ENCODE measurements around the gene GSC2.

GSC2 gene

GRCh38 chr22:19133561-19133960 lies 16.5 kb downstream of the GSC2 start:
- Histone ChIP-seq H3K9me3 (ENCODE audit: low read depth, low read length) (no peaks in the 10 kb centered on the region), H3K4me3 (no peak overlapping the region), H3K27ac (no peak overlapping the region), H3K36me3 (ENCODE audit: insufficient read depth, low read length) (peaks cover 25% of the 10 kb centered on the region; the same call in 1 of the 2 replicates), H3K9ac (ENCODE audit: insufficient read length) (no peak overlapping the region)
- TF ChIP-seq FOXP2 (optimal IDR thresholded peaks at IDR 0.05; ENCODE audit: control extremely low read depth, extremely low read length, insufficient read depth): no peak
- no peak for TF ChIP-seq EZH2 (IDR thresholded peaks at IDR 0.05)
- no peak for TF ChIP-seq POLR2AphosphoS5 (IDR thresholded peaks at IDR 0.05; ENCODE audit: borderline replicate concordance, low read depth, low read length)
- DNase-seq (ENCODE audit: low read depth, low spot score): no peak

GRCh38 chr22:19132693-19133400 lies 17.2 kb downstream of the GSC2 start:
- H3K36me3 ChIP-seq (ENCODE audit: insufficient read depth, low read length): peaks cover 23% of the 10 kb centered on the region; the same call in 1 of the 2 replicates
- no peaks in the 10 kb centered on the region for H3K9me3 ChIP-seq (ENCODE audit: low read depth, low read length)
- no peak overlapping the region for H3K4me3 ChIP-seq
- TF ChIP-seq POLR2AphosphoS5 (IDR thresholded peaks at IDR 0.05; ENCODE audit: borderline replicate concordance, low read depth, low read length) (no peak), FOXP2 (optimal IDR thresholded peaks at IDR 0.05; ENCODE audit: control extremely low read depth, extremely low read length, insufficient read depth) (no peak), EZH2 (IDR thresholded peaks at IDR 0.05) (no peak)
- DNase-seq (ENCODE audit: low read depth, low spot score): no peak
- H3K27ac ChIP-seq: no peak overlapping the region
- no peak overlapping the region for H3K9ac ChIP-seq (ENCODE audit: insufficient read length)

GRCh38 chr22:19132153-19132552 lies 17.9 kb downstream of the GSC2 start:
- DNase-seq (ENCODE audit: low read depth, low spot score): no peak
- no peak overlapping the region for H3K27ac ChIP-seq
- TF ChIP-seq FOXP2 (optimal IDR thresholded peaks at IDR 0.05; ENCODE audit: control extremely low read depth, extremely low read length, insufficient read depth) (no peak), EZH2 (IDR thresholded peaks at IDR 0.05) (no peak), POLR2AphosphoS5 (IDR thresholded peaks at IDR 0.05; ENCODE audit: borderline replicate concordance, low read depth, low read length) (no peak)
- H3K9me3 ChIP-seq (ENCODE audit: low read depth, low read length): no peaks in the 10 kb centered on the region
- H3K9ac ChIP-seq (ENCODE audit: insufficient read length): no peak overlapping the region
- H3K36me3 ChIP-seq (ENCODE audit: insufficient read depth, low read length): peaks cover 16% of the 10 kb centered on the region; the same call in 1 of the 2 replicates
- no peak overlapping the region for H3K4me3 ChIP-seq

- H3K9me3 ChIP-seq (ENCODE audit: low read depth, low read length): no peaks in the 10 kb centered on the region
- no peak for DNase-seq (ENCODE audit: low read depth, low spot score)
These were observed 18.4 kb downstream of the GSC2 start for GRCh38 chr22:19131685-19132015.

GRCh38 chr22:19130959-19131684 lies 19.0 kb downstream of the GSC2 start, which contains the start of gene TSSK2:
Gene TSSK2 (plus strand): TSS chr22:19131308. CDS start chr22:19131400, 92 bp downstream.
- TF ChIP-seq POLR2AphosphoS5 (IDR thresholded peaks at IDR 0.05; ENCODE audit: borderline replicate concordance, low read depth, low read length): no peak
- no peak for TF ChIP-seq EZH2 (IDR thresholded peaks at IDR 0.05)
- no peak for TF ChIP-seq FOXP2 (optimal IDR thresholded peaks at IDR 0.05; ENCODE audit: control extremely low read depth, extremely low read length, insufficient read depth)
- Histone ChIP-seq H3K9me3 (ENCODE audit: low read depth, low read length) (no peaks in the 10 kb centered on the region), H3K36me3 (ENCODE audit: insufficient read depth, low read length) (peaks cover 8% of the 10 kb centered on the region; the same call in 1 of the 2 replicates), H3K9ac (ENCODE audit: insufficient read length) (no peak within 1 kb of the TSS), H3K27ac (no peak within 1 kb of the TSS), H3K4me3 (no peak within 1 kb of the TSS)
- no peak for DNase-seq (ENCODE audit: low read depth, low spot score)

More at GRCh38 chr22:19131685-19132015, 18.4 kb downstream of the GSC2 start:
- Histone ChIP-seq H3K4me3 (no peak overlapping the region), H3K27ac (no peak overlapping the region), H3K36me3 (ENCODE audit: insufficient read depth, low read length) (peaks cover 11% of the 10 kb centered on the region; the same call in 1 of the 2 replicates), H3K9ac (ENCODE audit: insufficient read length) (no peak overlapping the region)
- no peak for TF ChIP-seq EZH2 (IDR thresholded peaks at IDR 0.05)
- TF ChIP-seq FOXP2 (optimal IDR thresholded peaks at IDR 0.05; ENCODE audit: control extremely low read depth, extremely low read length, insufficient read depth): no peak
- no peak for TF ChIP-seq POLR2AphosphoS5 (IDR thresholded peaks at IDR 0.05; ENCODE audit: borderline replicate concordance, low read depth, low read length)

- H3K4me3 ChIP-seq: no peak overlapping the region
- TF ChIP-seq POLR2AphosphoS5 (IDR thresholded peaks at IDR 0.05; ENCODE audit: borderline replicate concordance, low read depth, low read length) (no peak), FOXP2 (optimal IDR thresholded peaks at IDR 0.05; ENCODE audit: control extremely low read depth, extremely low read length, insufficient read depth) (no peak), EZH2 (IDR thresholded peaks at IDR 0.05) (no peak)
- H3K9me3 ChIP-seq (ENCODE audit: low read depth, low read length): no peaks in the 10 kb centered on the region
- H3K36me3 ChIP-seq (ENCODE audit: insufficient read depth, low read length): peaks cover 8% of the 10 kb centered on the region; the same call in 1 of the 2 replicates
- no peak for DNase-seq (ENCODE audit: low read depth, low spot score)
- H3K27ac ChIP-seq: no peak overlapping the region
- H3K9ac ChIP-seq (ENCODE audit: insufficient read length): no peak overlapping the region
These were observed 20.2 kb downstream of the GSC2 start for GRCh38 chr22:19129871-19130270.

- no peak overlapping the region for H3K27ac ChIP-seq
- no peak for DNase-seq (ENCODE audit: low read depth, low spot score)
- no peak overlapping the region for H3K9ac ChIP-seq (ENCODE audit: insufficient read length)
- H3K4me3 ChIP-seq: no peak overlapping the region
- peaks cover 4% of the 10 kb centered on the region; the same call in 1 of the 2 replicates for H3K36me3 ChIP-seq (ENCODE audit: insufficient read depth, low read length)
- no peaks in the 10 kb centered on the region for H3K9me3 ChIP-seq (ENCODE audit: low read depth, low read length)
- no peak for TF ChIP-seq EZH2 (IDR thresholded peaks at IDR 0.05)
- TF ChIP-seq FOXP2 (optimal IDR thresholded peaks at IDR 0.05; ENCODE audit: control extremely low read depth, extremely low read length, insufficient read depth): no peak
- no peak for TF ChIP-seq POLR2AphosphoS5 (IDR thresholded peaks at IDR 0.05; ENCODE audit: borderline replicate concordance, low read depth, low read length)
These were observed 21.0 kb downstream of the GSC2 start for GRCh38 chr22:19128946-19129727.

- DNase-seq (ENCODE audit: low read depth, low spot score): no peak
- no peak overlapping the region for H3K9ac ChIP-seq (ENCODE audit: insufficient read length)
- H3K9me3 ChIP-seq (ENCODE audit: low read depth, low read length): no peaks in the 10 kb centered on the region
- no peaks in the 10 kb centered on the region; the same call in 1 of the 2 replicates for H3K36me3 ChIP-seq (ENCODE audit: insufficient read depth, low read length)
- H3K27ac ChIP-seq: no peak overlapping the region
- H3K4me3 ChIP-seq: no peak overlapping the region
- TF ChIP-seq POLR2AphosphoS5 (IDR thresholded peaks at IDR 0.05; ENCODE audit: borderline replicate concordance, low read depth, low read length): no peak
- no peak for TF ChIP-seq FOXP2 (optimal IDR thresholded peaks at IDR 0.05; ENCODE audit: control extremely low read depth, extremely low read length, insufficient read depth)
- no peak for TF ChIP-seq EZH2 (IDR thresholded peaks at IDR 0.05)
These were observed 22.1 kb downstream of the GSC2 start for GRCh38 chr22:19128009-19128401.
